NCI-H2029 treated with DMSO at 0.1 percent for 48 hours (cell line): ENCODE data around the gene LRFN4.

Source experiments
- DNase-seq: peaks from one replicate; lab custom pipeline; 2025; lab: John Stamatoyannopoulos, UW

LRFN4 gene

GRCh38 chr11:66889960-66890359 is 33.1 kb downstream of the LRFN4 start:
- DNase-seq, result no peak

GRCh38 chr11:66891851-66892660 is 35.2 kb downstream of the LRFN4 start:
- no peak for DNase-seq

- DNase-seq, result no peak
Observed at GRCh38 chr11:66892911-66893310, 36.0 kb downstream of the LRFN4 start.

GRCh38 chr11:66894141-66894540 is 37.3 kb downstream of the LRFN4 start:
- DNase-seq, result no peak

GRCh38 chr11:66901964-66902390 is 45.1 kb downstream of the LRFN4 start:
- DNase-seq, result no peak

GRCh38 chr11:66902486-66903177 is 45.8 kb downstream of the LRFN4 start:
- no peak for DNase-seq

GRCh38 chr11:66904055-66904454 is 47.2 kb downstream of the LRFN4 start:
- no peak for DNase-seq

- no peak for DNase-seq
Observed at GRCh38 chr11:66904561-66904960, 47.7 kb downstream of the LRFN4 start.

GRCh38 chr11:66904981-66905521 is 48.2 kb downstream of the LRFN4 start:
- DNase-seq, result peak; percentile 21

GRCh38 chr11:66905631-66906030 is 48.8 kb downstream of the LRFN4 start:
- no peak for DNase-seq

- no peak for DNase-seq
Observed at GRCh38 chr11:66906061-66906733, 49.3 kb downstream of the LRFN4 start.

GRCh38 chr11:66907751-66908630 is 51.1 kb downstream of the LRFN4 start:
- no peak for DNase-seq

- no peak for DNase-seq
Observed at GRCh38 chr11:66909181-66909580, 52.3 kb downstream of the LRFN4 start.

GRCh38 chr11:66910016-66910415 is 53.2 kb downstream of the LRFN4 start:
- DNase-seq, result no peak
